Stimulated activated CD8-positive, alpha-beta memory T cell treated with anti-CD3 and anti-CD28 coated beads, Interleukin-12 subunit alpha, Interleukin-12 subunit beta, amount 100 ng/mL, for 1 hour (primary cell): ENCODE data around the gene SLC47A1.

Experiments used
- DNase-seq: peaks from one replicate; pipeline ENCODE4 v3.0.0-alpha.2; 2020; ENCODE audit warnings: low read depth

Gene SLC47A1

DNA sequence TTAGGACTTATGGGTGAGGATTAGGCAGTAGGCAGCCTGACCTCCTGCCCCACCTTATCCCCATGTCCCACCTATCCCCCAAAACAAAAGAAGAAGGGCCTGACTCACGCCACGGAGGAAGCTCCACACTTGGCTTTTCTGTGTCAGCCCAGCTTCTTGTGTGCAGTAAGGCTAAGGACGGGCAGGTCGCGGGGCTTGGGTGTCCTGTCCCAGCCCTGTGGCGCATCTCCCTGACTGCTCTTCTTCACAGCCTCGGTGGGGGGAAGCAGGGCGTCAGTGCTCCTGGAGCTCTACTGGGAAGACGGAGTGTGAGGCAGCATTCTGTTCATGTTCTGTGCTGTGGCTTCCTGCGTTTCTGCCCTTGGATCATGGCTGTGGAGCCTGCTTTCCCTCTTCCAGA, 80.3 kb downstream of the SLC47A1 start:
- no peak for DNase-seq

- no peak for DNase-seq
Measured at GRCh38 chr17:19614900-19615299, 81.2 kb downstream of the SLC47A1 start.

DNA sequence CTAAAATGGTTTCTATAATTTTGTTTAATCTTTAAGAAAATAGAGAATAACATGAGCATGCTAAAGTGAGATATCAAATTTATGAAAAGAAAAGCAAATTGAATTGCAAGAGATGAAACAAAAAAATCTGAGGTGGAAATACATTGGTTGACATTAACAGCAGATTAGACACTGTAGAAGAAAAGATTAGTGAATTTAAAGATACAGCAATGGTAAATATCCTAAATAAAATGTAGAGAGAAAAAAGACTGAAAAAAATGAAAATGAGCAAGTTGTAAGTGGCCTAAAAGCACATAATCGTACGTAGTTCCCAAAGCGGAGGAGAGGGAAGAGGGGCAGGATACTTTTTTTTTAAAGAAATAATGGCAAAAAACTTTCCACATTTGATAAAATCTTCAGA, 84.4 kb downstream of the SLC47A1 start:
- no peak for DNase-seq

DNA sequence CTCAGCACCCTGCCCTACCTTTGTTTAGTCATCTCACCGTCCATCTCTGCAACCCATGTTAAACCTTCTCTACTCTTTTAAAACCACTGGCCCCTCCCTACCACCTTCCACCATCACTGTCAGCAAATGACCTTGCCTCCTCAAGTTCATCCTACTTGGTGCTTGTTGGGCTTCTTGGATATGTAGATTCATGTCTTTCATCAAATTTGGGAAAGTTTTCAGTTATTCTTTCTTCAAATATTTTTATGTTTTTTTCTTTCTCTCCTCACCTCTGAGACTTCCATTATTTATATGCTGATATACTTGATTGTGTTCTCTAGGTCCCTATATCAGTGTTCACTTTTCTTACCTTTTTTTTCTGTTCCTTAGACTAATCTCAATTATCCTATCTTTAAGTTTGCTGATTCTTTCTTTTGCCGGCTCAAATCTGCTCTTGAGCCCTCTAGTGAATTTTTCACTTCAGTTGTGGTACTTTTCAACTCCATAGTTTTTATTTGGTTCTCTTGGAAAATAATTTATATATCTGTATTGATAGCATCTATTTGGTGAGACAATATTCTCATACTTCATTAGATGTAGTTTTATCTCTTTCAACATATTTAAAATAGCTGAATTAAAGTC, 86.2 kb downstream of the SLC47A1 start:
- DNase-seq = no peak

DNA sequence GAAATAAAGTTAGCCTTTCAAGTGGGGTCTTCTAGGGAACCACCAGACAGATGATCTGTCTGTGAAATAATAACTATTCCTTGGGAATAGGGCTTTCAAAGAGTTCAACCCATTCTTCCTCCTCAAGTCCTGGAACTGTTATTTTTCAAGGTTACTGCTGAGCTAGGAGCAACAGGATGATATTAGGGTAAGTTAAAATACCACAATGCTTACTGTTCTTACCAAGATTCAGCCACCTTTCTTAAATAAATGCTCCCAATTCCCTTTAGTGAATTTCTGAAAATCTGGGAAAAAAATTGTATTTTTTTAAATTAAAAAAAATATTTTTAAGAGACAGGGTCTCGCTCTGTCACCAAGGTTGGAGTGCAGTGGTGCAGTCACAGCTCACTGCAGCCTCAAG, 88.0 kb downstream of the SLC47A1 start:
- DNase-seq = no peak

GRCh38 chr17:19626079-19626478, 92.4 kb downstream of the SLC47A1 start:
- DNase-seq = no peak
